ENCODE data around the gene GALNT10. TPM values are rescaled to one million over a fixed set of nuclear protein-coding genes. Genes with fewer than 3 reads are reported as not detected.

The GALNT10 gene
- total RNA-seq, 1 experiment from 2014 or later, result 27.8 TPM

GRCh38 chr5:154430466-154430865 is 239.9 kb downstream of the GALNT10 start:
- H2AFZ ChIP-seq (ENCODE audit: low read depth, low read length, poor library complexity, severe bottlenecking), result no peak overlapping the region
- H3K4me1 ChIP-seq (ENCODE audit: control insufficient read depth in 1 of 2, insufficient read depth in 2 of 2, low read length in 2 of 2), result no peaks in the 10 kb centered on the region
- ChIA-PET CTCF (no interaction called here), RAD21 (ENCODE audit: low non-redundant PET in 1 of 2, low total read pairs in 2 of 2, uncharacterized antibody in 2 of 2, unreplicated experiment in 2 of 2) (no interaction called here), POLR2A (no interaction called here)
- H3K9me3 ChIP-seq (ENCODE audit: control insufficient read depth in 1 of 2, insufficient read depth in 1 of 2, low read depth in 1 of 2, low read length in 2 of 2), result no peaks in the 10 kb centered on the region
- H4K20me1 ChIP-seq (ENCODE audit: insufficient read depth), result no peaks in the 10 kb centered on the region
- no peak for ATAC-seq
- H3K9me2 ChIP-seq (ENCODE audit: insufficient read depth), result no peaks in the 10 kb centered on the region
- H3K27me3 ChIP-seq (ENCODE audit: insufficient read depth, low read length), result no peaks in the 10 kb centered on the region
- H3K4me3 ChIP-seq (replicated peaks in 1 of 2; ENCODE audit: low read depth in 1 of 2, low read length in 2 of 2), result no peak overlapping the region
- no TSS peak for BruUV-seq (replicated peaks)
- no peak overlapping the region for H3K27ac ChIP-seq (ENCODE audit: low read depth, low read length)
- H3K9ac ChIP-seq (ENCODE audit: low read length), result no peak overlapping the region
- no peak overlapping the region for H3K4me2 ChIP-seq (ENCODE audit: low read length)
- no peaks in the 10 kb centered on the region for H3K79me2 ChIP-seq (ENCODE audit: insufficient read depth, low read length)
- TF ChIP-seq SP1 (IDR thresholded peaks at IDR 0.05; ENCODE audit: low read depth), result no peak
- no peak for TF ChIP-seq POLR2AphosphoS5 (IDR thresholded peaks at IDR 0.05; ENCODE audit: low read depth, low read length)
- TF ChIP-seq ELF1 (IDR thresholded peaks at IDR 0.05; ENCODE audit: borderline replicate concordance, low read depth), result no peak
- no peak for TF ChIP-seq EGR1 (IDR thresholded peaks at IDR 0.05; ENCODE audit: low read depth)
- no peak for TF ChIP-seq EZH2phosphoT487 (IDR thresholded peaks at IDR 0.05; ENCODE audit: borderline replicate concordance)
- no peak for TF ChIP-seq FOSL1 (IDR thresholded peaks at IDR 0.05; ENCODE audit: low read depth)
- no peak for TF ChIP-seq SIN3A (IDR thresholded peaks at IDR 0.05; ENCODE audit: low read depth)
- TF ChIP-seq TCF7L2 (IDR thresholded peaks at IDR 0.05; ENCODE audit: borderline replicate concordance, extremely low read depth, insufficient read depth, insufficient read length), result no peak
- TF ChIP-seq ZFX (IDR thresholded peaks at IDR 0.05), result no peak
- TF ChIP-seq RAD21 (IDR thresholded peaks at IDR 0.05; ENCODE audit: low read depth), result no peak
- intact Hi-C loops (cut with micrococcal nuclease), result no loop called here
- DNase-seq (ENCODE audit: low read depth, low spot score), result no peak
- no peaks in the 10 kb centered on the region for H3K36me3 ChIP-seq (ENCODE audit: control insufficient read depth in 1 of 2, insufficient read depth in 2 of 2, low read length in 2 of 2)

GRCh38 chr5:154430961-154431630 is 240.6 kb downstream of the GALNT10 start:
- no peak overlapping the region for H3K9ac ChIP-seq (ENCODE audit: low read length)
- no peak overlapping the region for H3K27ac ChIP-seq (ENCODE audit: low read depth, low read length)
- no TSS peak for BruUV-seq (replicated peaks)
- no peak overlapping the region for H3K4me3 ChIP-seq (replicated peaks in 1 of 2; ENCODE audit: low read depth in 1 of 2, low read length in 2 of 2)
- no peaks in the 10 kb centered on the region for H3K4me1 ChIP-seq (ENCODE audit: control insufficient read depth in 1 of 2, insufficient read depth in 2 of 2, low read length in 2 of 2)
- no peak overlapping the region for H3K4me2 ChIP-seq (ENCODE audit: low read length)
- ATAC-seq (no peak), DNase-seq (ENCODE audit: low read depth, low spot score) (no peak)
- ChIA-PET POLR2A (no interaction called here), CTCF (no interaction called here), RAD21 (ENCODE audit: low non-redundant PET in 1 of 2, low total read pairs in 2 of 2, uncharacterized antibody in 2 of 2, unreplicated experiment in 2 of 2) (no interaction called here)
- no peaks in the 10 kb centered on the region for H3K27me3 ChIP-seq (ENCODE audit: insufficient read depth, low read length)
- H3K79me2 ChIP-seq (ENCODE audit: insufficient read depth, low read length), result no peaks in the 10 kb centered on the region
- H2AFZ ChIP-seq (ENCODE audit: low read depth, low read length, poor library complexity, severe bottlenecking), result no peak overlapping the region
- no peaks in the 10 kb centered on the region for H4K20me1 ChIP-seq (ENCODE audit: insufficient read depth)
- H3K36me3 ChIP-seq (ENCODE audit: control insufficient read depth in 1 of 2, insufficient read depth in 2 of 2, low read length in 2 of 2), result peaks cover 2 to 6% of the 10 kb centered on the region in 2 experiments; a peak in 1 of 4 replicates
- H3K9me3 ChIP-seq (ENCODE audit: control insufficient read depth in 1 of 2, insufficient read depth in 1 of 2, low read depth in 1 of 2, low read length in 2 of 2), result no peaks in the 10 kb centered on the region
- intact Hi-C loops (cut with micrococcal nuclease), result no loop called here
- H3K9me2 ChIP-seq (ENCODE audit: insufficient read depth), result no peaks in the 10 kb centered on the region
- TF ChIP-seq REST (IDR thresholded peaks at IDR 0.05; ENCODE audit: low read depth), result no peak
- no peak for TF ChIP-seq ZNF274 (IDR thresholded peaks at IDR 0.05; ENCODE audit: low read depth, low read length)
- TF ChIP-seq SIN3A (IDR thresholded peaks at IDR 0.05; ENCODE audit: low read depth), result no peak
- no peak for TF ChIP-seq POLR2A (IDR thresholded peaks at IDR 0.05; ENCODE audit: borderline replicate concordance, extremely low read depth, insufficient read depth, insufficient read length)
- TF ChIP-seq CTCF (IDR thresholded peaks at IDR 0.05 in 2 of 3, conservative IDR thresholded peaks at IDR 0.05 in 1 of 3; ENCODE audit: borderline replicate concordance in 1 of 3, insufficient read depth in 1 of 3, low read depth in 2 of 3, low read length in 2 of 3), result no peak
- TF ChIP-seq CEBPB (IDR thresholded peaks at IDR 0.05; ENCODE audit: low read depth), result no peak
- TF ChIP-seq TCF7L2 (IDR thresholded peaks at IDR 0.05; ENCODE audit: borderline replicate concordance, extremely low read depth, insufficient read depth, insufficient read length), result no peak

Data from HCT116 (cell line).